SK-N-MC (cell line): ENCODE results near the gene MDH2.
A peak's percentile ranks its signal among the peaks of the same experiment; 100 is the strongest.
"Not testable (repeated sequence)": the region's sequence is repeated elsewhere in the genome, so short reads cannot be mapped to it uniquely, and the experiment has no call there.

Source experiments
- DNase-seq: peaks from one replicate; pipeline ENCODE4 v3.0.0-alpha.2; 2011; ENCODE audit warnings: low read depth, low spot score
- H3K27ac ChIP-seq: fragments of 200-600 bp; sonication (generic); 2 replicates; pipeline ENCODE4 v1.5.1; 2016; ENCODE audit warnings: mixed run types
- H3K36me3 ChIP-seq: fragments of 200-600 bp; sonication (generic); 2 replicates; pipeline ENCODE4 v1.6.1; 2017; ENCODE audit warnings: antibody characterized with exemption, low read length, mixed read lengths; ENCODE audit not compliant: insufficient read depth
- H3K4me3 ChIP-seq: fragments of 200-600 bp; sonication (generic); 2 replicates; pipeline ENCODE4 v1.5.1; 2016
- H3K9ac ChIP-seq: fragments of 200-600 bp; sonication (generic); 2 replicates; pipeline ENCODE4 v1.8.0; 2017; ENCODE audit warnings: mixed run types, mixed read lengths; ENCODE audit not compliant: insufficient read length
- H3K9me3 ChIP-seq: fragments of 200-600 bp; sonication (generic); 2 replicates; pipeline ENCODE4 v1.6.1; 2017; ENCODE audit warnings: low read depth, mild to moderate bottlenecking, antibody characterized with exemption, low read length, moderate library complexity, mixed read lengths
- EZH2 ChIP-seq: fragments of 200-600 bp; sonication (generic); IDR thresholded peaks from one replicate; pipeline ENCODE4 v1.6.1; 2017; ENCODE audit warnings: antibody characterized with exemption
- FOXP2 ChIP-seq: optimal IDR thresholded peaks from 2 replicates; pipeline ENCODE3; 2011; ENCODE audit warnings: mild to moderate bottlenecking, moderate library complexity; ENCODE audit not compliant: insufficient read depth; ENCODE audit errors: extremely low read length, control extremely low read depth
- POLR2AphosphoS5 ChIP-seq: IDR thresholded peaks from 2 replicates; pipeline ENCODE4 v1.6.1; 2012; ENCODE audit warnings: mild to moderate bottlenecking, low read depth, low read length, borderline replicate concordance

The MDH2 gene

GRCh38 chr7:76037310-76037709, 10.6 kb upstream of the MDH2 start:
- no peak overlapping the region for H3K27ac ChIP-seq
- no peak for TF ChIP-seq POLR2AphosphoS5
- TF ChIP-seq EZH2, result no peak
- TF ChIP-seq FOXP2, result no peak

GRCh38 chr7:76040126-76040525, 7.8 kb upstream of the MDH2 start:
- Histone ChIP-seq H3K36me3 (no peaks in the 10 kb centered on the region), H3K4me3 (no peak overlapping the region), H3K9me3 (no peaks in the 10 kb centered on the region), H3K9ac (no peak overlapping the region), H3K27ac (no peak overlapping the region)
- TF ChIP-seq FOXP2 (no peak), POLR2AphosphoS5 (no peak), EZH2 (no peak)
- DNase-seq, result no peak

More at GRCh38 chr7:76037310-76037709, 10.6 kb upstream of the MDH2 start:
- no peak overlapping the region for H3K9ac ChIP-seq
- no peak for DNase-seq
- H3K4me3 ChIP-seq, result no peak overlapping the region
- H3K36me3 ChIP-seq, result no peaks in the 10 kb centered on the region
- H3K9me3 ChIP-seq, result no peaks in the 10 kb centered on the region

GRCh38 chr7:76044375-76044865, 3.5 kb upstream of the MDH2 start:
- DNase-seq, result no peak
- TF ChIP-seq FOXP2, result no peak
- no peak for TF ChIP-seq EZH2
- TF ChIP-seq POLR2AphosphoS5, result no peak
- no peak overlapping the region for H3K27ac ChIP-seq
- peaks cover 6% of the 10 kb centered on the region for H3K36me3 ChIP-seq
- no peaks in the 10 kb centered on the region for H3K9me3 ChIP-seq
- no peak overlapping the region for H3K9ac ChIP-seq
- no peak overlapping the region for H3K4me3 ChIP-seq

- Histone ChIP-seq H3K36me3 (peaks cover 29% of the 10 kb centered on the region), H3K27ac (no peak overlapping the region), H3K4me3 (peak overlapping the region; percentile 78), H3K9me3 (no peaks in the 10 kb centered on the region), H3K9ac (peak overlapping the region; percentile 97)
- TF ChIP-seq POLR2AphosphoS5, result no peak
- no peak for TF ChIP-seq FOXP2
- TF ChIP-seq EZH2, result no peak
- no peak for DNase-seq
These were observed 548 bp upstream of the MDH2 start for GRCh38 chr7:76047305-76047810.

GRCh38 chr7:76048668-76048988, 722 bp downstream of the MDH2 start:
- Histone ChIP-seq H3K36me3 (peaks cover 37% of the 10 kb centered on the region), H3K9me3 (no peaks in the 10 kb centered on the region), H3K9ac (peak overlapping the region; percentile 97), H3K27ac (no peak overlapping the region), H3K4me3 (peak overlapping the region; percentile 78)
- TF ChIP-seq FOXP2, result no peak
- TF ChIP-seq POLR2AphosphoS5, result no peak
- no peak for TF ChIP-seq EZH2
- DNase-seq, result no peak

GRCh38 chr7:76049295-76049694, 1.4 kb downstream of the MDH2 start:
- H3K36me3 ChIP-seq, result peaks cover 44% of the 10 kb centered on the region

GRCh38 chr7:76050545-76050944, 2.6 kb downstream of the MDH2 start:
- Histone ChIP-seq H3K36me3 (peaks cover 56% of the 10 kb centered on the region), H3K9ac (no peak overlapping the region), H3K4me3 (no peak overlapping the region), H3K27ac (no peak overlapping the region), H3K9me3 (no peaks in the 10 kb centered on the region)
- TF ChIP-seq FOXP2, result no peak
- TF ChIP-seq EZH2, result no peak
- no peak for TF ChIP-seq POLR2AphosphoS5
- no peak for DNase-seq

More at GRCh38 chr7:76049295-76049694, 1.4 kb downstream of the MDH2 start:
- Histone ChIP-seq H3K4me3 (peak overlapping the region; percentile 78), H3K9me3 (no peaks in the 10 kb centered on the region), H3K9ac (peak overlapping the region; percentile 97), H3K27ac (no peak overlapping the region)
- DNase-seq, result no peak
- TF ChIP-seq EZH2, result no peak
- no peak for TF ChIP-seq POLR2AphosphoS5
- TF ChIP-seq FOXP2, result no peak

GRCh38 chr7:76051840-76052239, 3.9 kb downstream of the MDH2 start:
- DNase-seq, result no peak
- Histone ChIP-seq H3K36me3 (peaks cover 67% of the 10 kb centered on the region), H3K27ac (no peak overlapping the region), H3K9ac (no peak overlapping the region), H3K9me3 (no peaks in the 10 kb centered on the region), H3K4me3 (no peak overlapping the region)
- no peak for TF ChIP-seq EZH2
- no peak for TF ChIP-seq FOXP2
- no peak for TF ChIP-seq POLR2AphosphoS5

- H3K4me3 ChIP-seq, H3K9ac ChIP-seq, DNase-seq, H3K27ac ChIP-seq, H3K9me3 ChIP-seq: not testable (repeated sequence)
- peaks cover 75% of the 10 kb centered on the region for H3K36me3 ChIP-seq
These were observed 4.8 kb downstream of the MDH2 start for GRCh38 chr7:76052681-76053080.
